ENCODE data around the gene R3HDM1.
"Not testable (repeated sequence)": the region's sequence is repeated elsewhere in the genome, so short reads cannot be mapped to it uniquely, and the experiment has no call there.

The R3HDM1 gene

GRCh38 chr2:135637456-135638087, 106.3 kb downstream of the R3HDM1 start:
- H3K27ac ChIP-seq: no peak overlapping the region
- no peak for DNase-seq (ENCODE audit: low read depth, low spot score)

GRCh38 chr2:135638825-135639224, 107.5 kb downstream of the R3HDM1 start:
- H3K27ac ChIP-seq: no peak overlapping the region
- DNase-seq (ENCODE audit: low read depth, low spot score): no peak

- no peak for DNase-seq (ENCODE audit: low read depth, low spot score)
- H3K27ac ChIP-seq: no peak overlapping the region
Measured at GRCh38 chr2:135641156-135642068, 110.1 kb downstream of the R3HDM1 start.

DNA sequence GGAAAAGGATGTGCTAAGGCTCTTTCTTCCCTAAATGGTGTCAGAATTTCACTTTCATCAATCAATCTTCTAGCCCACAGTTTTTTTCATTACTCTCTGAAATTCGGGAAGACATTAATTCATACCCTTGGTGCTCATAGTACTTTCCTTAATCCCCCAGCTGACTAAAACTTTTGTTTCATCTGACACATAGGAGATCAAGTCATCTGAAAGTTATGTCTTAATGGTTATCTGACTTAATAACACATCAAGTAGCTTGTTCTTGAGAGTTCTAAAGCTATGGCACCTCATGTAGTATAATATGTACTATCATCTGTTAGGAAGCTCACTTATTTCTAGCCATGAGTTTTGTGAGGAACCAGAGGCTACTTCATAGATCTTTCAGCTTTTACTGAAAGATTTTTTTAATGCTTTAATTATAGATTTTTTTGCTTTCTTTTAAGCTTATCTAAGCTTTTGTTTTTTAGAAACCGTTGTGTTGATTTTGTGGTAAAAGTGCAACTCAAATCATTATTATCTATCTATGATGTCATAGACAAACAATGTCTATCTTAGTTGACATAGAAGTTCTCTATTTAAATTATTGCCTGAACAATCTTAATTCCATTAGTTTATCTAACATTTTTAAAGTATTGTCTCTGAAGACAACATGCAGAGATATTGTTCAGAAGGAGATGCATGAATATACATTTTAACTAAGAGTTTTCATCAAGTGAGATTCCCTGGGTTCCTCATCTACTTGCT, 116.7 kb downstream of the R3HDM1 start:
- no peak for DNase-seq (ENCODE audit: low read depth, low spot score)

DNA sequence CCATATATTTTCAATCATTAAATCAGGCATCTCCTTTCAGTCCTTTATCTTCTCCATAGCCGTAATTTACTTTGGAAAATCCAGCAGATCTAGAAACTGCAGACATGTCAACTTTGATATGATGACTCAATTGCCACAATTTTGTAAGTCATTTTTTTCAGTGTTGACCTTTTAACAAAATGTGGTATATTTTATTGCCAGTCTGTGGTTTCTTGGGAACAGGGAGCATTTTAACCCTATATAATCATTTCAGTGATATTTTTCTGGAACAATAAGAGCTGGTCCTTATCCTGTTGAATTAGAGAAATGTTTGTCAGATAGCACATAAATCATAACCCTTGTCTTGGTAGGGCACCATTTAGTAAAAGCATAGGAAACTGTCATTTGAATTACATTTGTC, 119.4 kb downstream of the R3HDM1 start:
- H3K27ac ChIP-seq: no peak overlapping the region
- no peak for DNase-seq (ENCODE audit: low read depth, low spot score)

More for the DNA sequence above, 116.7 kb downstream of the R3HDM1 start:
- no peak overlapping the region for H3K27ac ChIP-seq

- DNase-seq (ENCODE audit: low read depth, low spot score): no peak
- H3K27ac ChIP-seq: no peak overlapping the region
Measured at GRCh38 chr2:135651717-135652116, 120.4 kb downstream of the R3HDM1 start.

DNA sequence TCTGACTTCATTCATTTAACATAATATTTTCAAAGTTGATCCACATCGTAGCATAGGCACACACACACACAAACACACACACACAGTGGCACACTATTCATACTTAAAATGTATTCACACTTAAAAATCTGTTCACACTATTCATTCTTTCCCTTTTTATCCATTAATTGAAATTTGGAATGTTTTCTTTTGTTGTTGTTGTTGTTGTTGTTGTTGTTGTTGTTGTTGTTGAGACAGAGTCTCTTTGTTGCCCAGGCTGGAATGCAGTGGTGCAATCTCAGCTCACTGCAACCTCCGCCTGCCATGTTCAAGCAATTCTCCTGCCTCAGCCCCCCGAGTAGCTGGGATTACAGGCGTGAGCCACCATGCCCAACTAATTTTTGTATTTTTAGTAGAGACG, 123.0 kb downstream of the R3HDM1 start:
- H3K27ac ChIP-seq; DNase-seq (ENCODE audit: low read depth, low spot score): not testable (repeated sequence)

DNA sequence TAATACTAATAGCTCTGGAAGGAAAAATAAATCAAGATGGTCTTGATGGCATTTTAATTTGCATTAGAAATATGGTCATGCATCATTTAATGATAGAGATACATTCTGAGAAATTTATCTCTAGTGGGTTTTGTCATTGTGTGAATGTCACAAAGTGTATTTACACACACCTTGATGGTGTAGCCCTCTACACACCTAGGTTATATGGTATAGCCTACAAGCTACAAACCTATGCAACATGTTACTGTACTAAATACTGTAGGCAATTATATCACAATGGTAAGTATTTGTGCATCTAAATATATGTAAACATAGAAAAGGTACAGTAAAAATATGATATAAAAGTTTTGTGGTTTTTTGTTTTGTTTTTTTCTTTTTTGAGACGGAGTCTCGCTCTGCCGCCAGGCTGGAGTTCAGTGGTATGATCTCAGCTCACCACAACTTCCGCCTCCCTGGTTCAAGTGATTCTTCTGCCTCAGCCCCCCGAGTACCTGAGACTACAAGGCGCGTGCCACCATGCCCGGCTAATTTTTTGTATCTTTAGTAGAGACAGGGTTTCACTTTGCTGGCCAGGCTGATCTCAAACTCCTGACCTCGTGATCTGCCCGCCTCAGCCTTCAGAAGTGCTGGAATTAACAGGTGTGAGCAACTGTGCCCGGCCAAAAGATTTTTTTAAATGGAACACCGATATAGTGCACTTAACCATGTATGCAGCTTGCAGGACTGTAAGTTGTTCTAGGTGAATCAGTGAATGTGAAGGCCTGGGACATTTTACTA, 126.7 kb downstream of the R3HDM1 start:
- H3K27ac ChIP-seq: no peak overlapping the region
- no peak for DNase-seq (ENCODE audit: low read depth, low spot score)

DNA sequence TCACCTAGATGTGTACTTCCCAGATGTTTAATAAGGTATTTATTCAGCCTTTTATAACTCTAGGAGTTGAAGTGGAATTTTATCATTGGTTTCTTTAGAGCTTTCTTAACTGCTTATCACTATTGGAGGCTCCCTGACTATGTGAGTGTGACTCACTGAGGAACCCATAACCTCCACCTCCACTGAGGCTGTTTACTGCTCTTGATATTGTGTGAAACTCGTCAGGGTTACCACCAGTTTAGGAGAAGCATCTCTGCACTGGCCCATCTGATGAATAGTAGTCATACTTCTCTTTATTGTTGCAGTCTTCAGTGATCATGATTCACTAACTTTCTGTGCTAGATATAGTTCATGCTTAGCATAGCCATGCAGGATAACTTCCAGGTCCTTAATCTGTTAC, 130.8 kb downstream of the R3HDM1 start:
- H3K27ac ChIP-seq: no peak overlapping the region
- no peak for DNase-seq (ENCODE audit: low read depth, low spot score)

- no peak for DNase-seq (ENCODE audit: low read depth, low spot score)
- H3K27ac ChIP-seq: no peak overlapping the region
Measured at GRCh38 chr2:135663148-135663700, 131.9 kb downstream of the R3HDM1 start.

GRCh38 chr2:135664623-135665068, 133.4 kb downstream of the R3HDM1 start:
- peak; percentile 60 for DNase-seq (ENCODE audit: low read depth, low spot score)
- peak overlapping the region; percentile 23 for H3K27ac ChIP-seq

GRCh38 chr2:135667045-135667444, 135.8 kb downstream of the R3HDM1 start:
- H3K27ac ChIP-seq: no peak overlapping the region
- no peak for DNase-seq (ENCODE audit: low read depth, low spot score)

- no peak overlapping the region for H3K27ac ChIP-seq
- no peak for DNase-seq (ENCODE audit: low read depth, low spot score)
Measured at GRCh38 chr2:135674453-135674852, 143.2 kb downstream of the R3HDM1 start.

DNA sequence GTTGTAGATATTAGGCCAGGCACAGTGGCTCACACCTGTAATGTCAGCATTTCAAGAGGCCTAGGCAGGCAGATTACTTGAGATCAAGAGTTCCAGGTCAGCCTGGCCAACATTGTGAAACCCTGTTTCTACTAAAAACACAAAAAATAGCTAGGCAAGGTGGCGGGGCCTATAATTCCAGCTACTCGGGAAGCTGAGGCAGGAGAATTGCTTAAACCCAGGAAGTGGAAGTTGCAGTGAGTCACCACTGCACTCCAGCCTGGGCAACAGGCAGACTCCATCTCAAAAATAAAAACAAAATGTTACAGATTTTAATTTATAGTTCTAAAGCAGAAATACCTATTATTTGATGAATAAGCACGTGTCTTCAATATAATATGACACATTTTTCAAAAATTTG, 144.7 kb downstream of the R3HDM1 start:
- H3K27ac ChIP-seq: no peak overlapping the region
- DNase-seq (ENCODE audit: low read depth, low spot score): no peak

DNA sequence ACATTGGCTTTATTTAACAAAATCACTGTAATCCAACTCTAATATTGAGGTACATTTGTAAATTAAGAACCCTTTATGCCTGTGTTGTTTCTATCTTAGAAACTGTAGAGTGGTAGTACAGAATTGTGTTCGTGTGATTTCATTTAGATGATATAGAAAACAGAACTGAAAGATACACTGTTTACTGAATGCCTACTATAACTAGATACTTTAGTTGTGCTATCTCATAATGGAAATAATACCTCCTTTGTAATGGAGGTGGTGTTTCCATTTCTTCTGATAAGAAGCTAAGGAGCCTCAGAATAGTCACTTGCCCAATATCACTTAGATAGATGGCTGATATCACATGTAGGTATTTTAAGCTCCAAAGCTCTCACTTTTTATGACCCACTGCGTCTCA, 147.8 kb downstream of the R3HDM1 start:
- H3K27ac ChIP-seq: no peak overlapping the region
- DNase-seq (ENCODE audit: low read depth, low spot score): no peak

GRCh38 chr2:135685361-135685760, 154.1 kb downstream of the R3HDM1 start:
- no peak overlapping the region for H3K27ac ChIP-seq
- no peak for DNase-seq (ENCODE audit: low read depth, low spot score)

DNA sequence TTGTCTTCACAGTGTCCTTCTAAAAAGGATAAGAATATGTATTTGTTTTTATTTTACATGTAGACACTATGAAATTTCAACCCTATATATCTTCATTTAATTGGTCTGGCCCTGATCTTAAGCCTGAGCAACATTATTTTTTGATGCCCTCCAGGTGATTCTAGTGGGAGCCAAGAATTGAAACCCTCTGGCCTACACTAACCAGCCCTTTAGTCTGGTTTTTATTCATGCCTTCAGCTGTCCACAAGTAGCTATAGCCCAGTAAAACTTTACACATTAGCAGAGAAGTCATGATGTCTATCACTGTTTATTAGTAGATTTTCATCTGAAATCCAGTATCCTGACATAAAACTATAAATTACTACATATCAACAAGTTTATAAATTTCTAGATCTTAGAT, 157.7 kb downstream of the R3HDM1 start:
- DNase-seq (ENCODE audit: low read depth, low spot score): no peak

DNA sequence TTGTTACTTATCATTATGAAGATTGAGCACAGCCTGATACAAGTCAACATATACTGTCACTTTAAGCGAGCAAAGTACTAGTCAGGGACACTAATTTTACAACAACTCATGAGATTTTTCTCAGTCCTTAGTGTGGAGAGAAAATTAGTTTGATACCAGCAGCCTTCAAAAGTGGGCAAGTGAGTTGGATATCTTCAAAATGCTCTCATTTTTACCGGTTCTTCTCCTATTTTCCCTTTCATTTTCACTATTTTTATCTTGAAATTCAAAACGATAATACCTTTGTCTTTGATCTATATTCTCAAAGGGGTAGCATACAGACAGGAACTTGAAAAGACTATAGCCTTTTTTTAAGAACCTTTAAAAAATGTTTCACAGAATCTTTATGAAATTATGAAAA, 158.4 kb downstream of the R3HDM1 start:
- no peak overlapping the region for H3K27ac ChIP-seq

More for the DNA sequence above, 157.7 kb downstream of the R3HDM1 start:
- H3K27ac ChIP-seq: no peak overlapping the region

GRCh38 chr2:135694711-135695110, 163.4 kb downstream of the R3HDM1 start:
- no peak overlapping the region for H3K27ac ChIP-seq

More for the DNA sequence above, 158.4 kb downstream of the R3HDM1 start:
- no peak for DNase-seq (ENCODE audit: low read depth, low spot score)

DNA sequence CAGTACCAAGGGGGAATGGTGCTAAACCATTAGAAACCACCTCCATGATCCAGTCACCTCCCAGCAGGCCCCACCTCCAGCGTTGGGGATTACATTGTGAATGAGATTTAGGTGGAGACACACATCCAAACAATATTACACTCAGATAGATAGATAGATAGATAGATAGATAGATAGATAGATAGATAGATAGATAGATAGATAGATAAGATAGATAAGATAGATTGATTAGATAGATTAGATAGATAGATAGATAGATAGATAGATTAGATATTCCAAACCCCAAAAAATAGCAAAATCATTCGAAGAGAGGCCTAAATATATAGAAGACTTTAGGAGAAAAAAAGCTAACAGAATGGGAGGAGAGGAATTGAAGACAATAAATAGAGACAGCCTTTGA, 167.6 kb downstream of the R3HDM1 start:
- no peak overlapping the region for H3K27ac ChIP-seq
- DNase-seq (ENCODE audit: low read depth, low spot score): no peak

More at GRCh38 chr2:135694711-135695110, 163.4 kb downstream of the R3HDM1 start:
- no peak for DNase-seq (ENCODE audit: low read depth, low spot score)

Data from epithelial cell of prostate (primary cell).